K562 (cell line): ENCODE measurements around the gene PRUNE1. TPM values are rescaled to one million over a fixed set of nuclear protein-coding genes. Genes with fewer than 3 reads are reported as not detected.

Experiments used
- ARHGAP35 ChIP-seq: fragments of 450-650 bp; IDR thresholded peaks from 2 replicates; pipeline ENCODE4 v1.6.1; 2018; ENCODE audit not compliant: partially characterized antibody
- FOXJ3 ChIP-seq: sonication (generic); formaldehyde crosslinking; IDR thresholded peaks from 2 replicates; pipeline ENCODE4 v1.4.0; 2020; ENCODE audit warnings: mild to moderate bottlenecking, missing genetic modification reagents
- FOXK2 ChIP-seq, 2 experiments: fragments of 450-650 bp; IDR thresholded peaks in 1 of 2; conservative IDR thresholded peaks in 1 of 2; 2 replicates each; pipeline ENCODE4 v1.6.1; 2016; ENCODE audit warnings: low read depth in 2 of 2, mild to moderate bottlenecking in 1 of 2
- GABPB1 ChIP-seq: sonication (generic); formaldehyde crosslinking; IDR thresholded peaks from 2 replicates; pipeline ENCODE4 v1.8.0; 2022; ENCODE audit warnings: mild to moderate bottlenecking, missing genetic modification reagents
- HEY1 ChIP-seq: fragments of 250-450 bp; sonication (Bioruptor Pico); IDR thresholded peaks from 2 replicates; pipeline ENCODE4 v1.5.0; 2020; ENCODE audit warnings: mild to moderate bottlenecking, moderate library complexity, borderline replicate concordance
- NCOA2 ChIP-seq, 2 experiments: fragments of 450-650 bp; IDR thresholded peaks; 2 replicates each; pipeline ENCODE4 v1.6.1; 2018; ENCODE audit warnings: mild to moderate bottlenecking in 2 of 2, moderate library complexity in 1 of 2; ENCODE audit not compliant: partially characterized antibody in 2 of 2
- SOX6 ChIP-seq: fragments of 450-650 bp; IDR thresholded peaks from 2 replicates; pipeline ENCODE4 v1.6.1; 2014; ENCODE audit warnings: mild to moderate bottlenecking
- ZNF212 ChIP-seq: fragments of 450-650 bp; formaldehyde crosslinking; IDR thresholded peaks from 2 replicates; pipeline ENCODE4 v1.4.0; 2020; ENCODE audit warnings: mild to moderate bottlenecking
- polyA plus RNA-seq, 8 experiments: library from polyadenylated mRNA; depleted of rRNA in 4 of 8; stranded (reverse) in 5 of 8; unstranded in 3 of 8; fragments of >200 nt; fragmentation: Nextera tagmentation in 2 of 8; fragmentation: Illumina TruSeq in 1 of 8; extraction: Ambion mirVana in 2 of 8; extraction: Trizol in 1 of 8; gene quantifications; 2 replicates each; pipeline versions ENCODE4 v1.2.1 to v1.2.3, GENCODE V29; 2011 to 2014; ENCODE audit warnings: inconsistent platforms in 1 of 8, missing spikeins in 1 of 8
- total RNA-seq, 7 experiments: library from RNA; depleted of rRNA in 6 of 7; stranded (reverse); fragments of >200 nt in 6 of 7; fragmentation: Illumina TruSeq in 2 of 7; extraction: Trizol in 2 of 7; gene quantifications; 2 replicates each; pipeline versions ENCODE4 v1.2.1 to v1.2.3, GENCODE V29; 2011 to 2021; ENCODE audit warnings: low replicate concordance in 1 of 7
- TF ChIP-seq, protein P1 (sequence below): fragments of 200-400 bp; formaldehyde crosslinking; IDR thresholded peaks from 2 replicates; pipeline ENCODE4 v1.6.1; 2017; ENCODE audit warnings: mild to moderate bottlenecking, low read depth, low read length, moderate library complexity
- TF ChIP-seq, protein P2 (sequence below): fragments of 450-650 bp; IDR thresholded peaks from 2 replicates; pipeline ENCODE4 v1.7.0; 2016; ENCODE audit warnings: borderline replicate concordance
- TF ChIP-seq, protein P3 (sequence below): sonication (generic); formaldehyde crosslinking; IDR thresholded peaks from 2 replicates; pipeline ENCODE4 v1.8.1; 2023; ENCODE audit warnings: mild to moderate bottlenecking, missing genetic modification reagents
- TF ChIP-seq, protein P4 (sequence below): fragments of 450-650 bp; formaldehyde crosslinking; IDR thresholded peaks from 2 replicates; pipeline ENCODE4 v1.4.0; 2020; ENCODE audit warnings: mild to moderate bottlenecking, moderate library complexity
- TF ChIP-seq, protein P5 (sequence below): sonication (generic); formaldehyde crosslinking; IDR thresholded peaks from 2 replicates; pipeline ENCODE4 v1.8.1; 2023; ENCODE audit warnings: mild to moderate bottlenecking, missing genetic modification reagents

PRUNE1 gene
- total and polyA plus RNA-seq, 9 of the 15 experiments (the other 6 are each of a cell fraction or from before 2014, with no cell fraction given) = 16.7 to 48.3 (median 26.2) TPM

DNA sequence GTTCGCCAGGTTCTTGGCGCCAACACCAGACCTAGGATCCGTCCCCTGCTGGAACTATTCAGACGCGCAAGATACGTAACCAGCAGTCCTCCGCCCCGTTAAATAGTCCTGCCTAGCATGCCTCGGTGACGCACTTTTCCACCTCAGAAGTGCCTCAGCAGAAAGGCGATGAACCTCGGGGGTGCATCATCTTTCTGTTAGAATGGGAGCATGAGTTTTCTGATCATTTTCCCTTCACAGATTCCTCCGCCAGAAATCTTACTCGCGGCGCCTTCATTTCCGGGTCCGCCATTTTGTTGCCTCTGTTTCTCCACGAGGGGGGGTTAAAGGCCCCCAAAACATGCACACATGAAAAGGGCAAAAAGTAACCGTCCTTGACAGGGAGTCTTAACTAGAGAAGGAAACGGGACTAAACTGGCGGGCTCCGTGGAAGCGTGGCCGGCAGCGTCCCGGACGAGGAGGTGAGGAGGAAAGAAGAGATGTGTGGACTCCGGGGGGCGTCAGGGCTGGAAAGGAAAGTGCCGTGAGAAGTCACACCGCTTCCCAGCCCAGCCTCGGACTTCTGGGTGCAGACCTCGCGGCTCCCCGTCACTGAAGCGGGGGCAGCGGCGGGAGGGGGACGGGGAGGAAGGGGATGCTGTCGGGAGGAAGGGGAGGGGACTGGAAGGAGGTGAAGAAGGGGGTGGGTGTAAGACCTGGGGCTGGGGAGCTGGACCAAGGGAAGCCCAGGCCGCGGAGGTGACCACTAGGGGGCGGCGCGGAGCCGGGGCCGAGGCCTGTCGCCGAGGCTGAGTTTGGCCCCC is 62.4 kb downstream of the PRUNE1 start, which contains the start of gene GABPB2 (continued):
- TF ChIP-seq, protein P1, sequence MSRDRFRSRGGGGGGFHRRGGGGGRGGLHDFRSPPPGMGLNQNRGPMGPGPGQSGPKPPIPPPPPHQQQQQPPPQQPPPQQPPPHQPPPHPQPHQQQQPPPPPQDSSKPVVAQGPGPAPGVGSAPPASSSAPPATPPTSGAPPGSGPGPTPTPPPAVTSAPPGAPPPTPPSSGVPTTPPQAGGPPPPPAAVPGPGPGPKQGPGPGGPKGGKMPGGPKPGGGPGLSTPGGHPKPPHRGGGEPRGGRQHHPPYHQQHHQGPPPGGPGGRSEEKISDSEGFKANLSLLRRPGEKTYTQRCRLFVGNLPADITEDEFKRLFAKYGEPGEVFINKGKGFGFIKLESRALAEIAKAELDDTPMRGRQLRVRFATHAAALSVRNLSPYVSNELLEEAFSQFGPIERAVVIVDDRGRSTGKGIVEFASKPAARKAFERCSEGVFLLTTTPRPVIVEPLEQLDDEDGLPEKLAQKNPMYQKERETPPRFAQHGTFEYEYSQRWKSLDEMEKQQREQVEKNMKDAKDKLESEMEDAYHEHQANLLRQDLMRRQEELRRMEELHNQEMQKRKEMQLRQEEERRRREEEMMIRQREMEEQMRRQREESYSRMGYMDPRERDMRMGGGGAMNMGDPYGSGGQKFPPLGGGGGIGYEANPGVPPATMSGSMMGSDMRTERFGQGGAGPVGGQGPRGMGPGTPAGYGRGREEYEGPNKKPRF = no peak
- TF ChIP-seq SOX6 (peak; percentile 71), FOXK2 (conservative IDR thresholded peaks at IDR 0.05 in 1 of 2, IDR thresholded peaks at IDR 0.05 in 1 of 2; ENCODE audit: low read depth in 2 of 2) (peak; percentile 88 to 89; a peak in 3 of 4 replicates), HEY1 (CRISPR knock-in tag) (no peak; the same call in 1 of the 2 replicates), FOXJ3 (no peak), ARHGAP35 (no peak), ZNF212 (CRISPR knock-in tag) (no peak), NCOA2 (IDR thresholded peaks at IDR 0.05; ENCODE audit: partially characterized antibody in 2 of 2) (no peak), GABPB1 (CRISPR knock-in tag) (peak; percentile 85)
- TF ChIP-seq, protein P2, sequence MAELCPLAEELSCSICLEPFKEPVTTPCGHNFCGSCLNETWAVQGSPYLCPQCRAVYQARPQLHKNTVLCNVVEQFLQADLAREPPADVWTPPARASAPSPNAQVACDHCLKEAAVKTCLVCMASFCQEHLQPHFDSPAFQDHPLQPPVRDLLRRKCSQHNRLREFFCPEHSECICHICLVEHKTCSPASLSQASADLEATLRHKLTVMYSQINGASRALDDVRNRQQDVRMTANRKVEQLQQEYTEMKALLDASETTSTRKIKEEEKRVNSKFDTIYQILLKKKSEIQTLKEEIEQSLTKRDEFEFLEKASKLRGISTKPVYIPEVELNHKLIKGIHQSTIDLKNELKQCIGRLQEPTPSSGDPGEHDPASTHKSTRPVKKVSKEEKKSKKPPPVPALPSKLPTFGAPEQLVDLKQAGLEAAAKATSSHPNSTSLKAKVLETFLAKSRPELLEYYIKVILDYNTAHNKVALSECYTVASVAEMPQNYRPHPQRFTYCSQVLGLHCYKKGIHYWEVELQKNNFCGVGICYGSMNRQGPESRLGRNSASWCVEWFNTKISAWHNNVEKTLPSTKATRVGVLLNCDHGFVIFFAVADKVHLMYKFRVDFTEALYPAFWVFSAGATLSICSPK = peak; percentile 42; the same call in 1 of the 2 replicates
- TF ChIP-seq, protein P3, sequence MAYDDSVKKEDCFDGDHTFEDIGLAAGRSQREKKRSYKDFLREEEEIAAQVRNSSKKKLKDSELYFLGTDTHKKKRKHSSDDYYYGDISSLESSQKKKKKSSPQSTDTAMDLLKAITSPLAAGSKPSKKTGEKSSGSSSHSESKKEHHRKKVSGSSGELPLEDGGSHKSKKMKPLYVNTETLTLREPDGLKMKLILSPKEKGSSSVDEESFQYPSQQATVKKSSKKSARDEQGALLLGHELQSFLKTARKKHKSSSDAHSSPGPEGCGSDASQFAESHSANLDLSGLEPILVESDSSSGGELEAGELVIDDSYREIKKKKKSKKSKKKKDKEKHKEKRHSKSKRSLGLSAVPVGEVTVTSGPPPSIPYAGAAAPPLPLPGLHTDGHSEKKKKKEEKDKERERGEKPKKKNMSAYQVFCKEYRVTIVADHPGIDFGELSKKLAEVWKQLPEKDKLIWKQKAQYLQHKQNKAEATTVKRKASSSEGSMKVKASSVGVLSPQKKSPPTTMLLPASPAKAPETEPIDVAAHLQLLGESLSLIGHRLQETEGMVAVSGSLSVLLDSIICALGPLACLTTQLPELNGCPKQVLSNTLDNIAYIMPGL (CRISPR knock-in tag) = 0 out of 2 replicates have a peak, but pooled peaks have one; percentile 76
- TF ChIP-seq, protein P4, sequence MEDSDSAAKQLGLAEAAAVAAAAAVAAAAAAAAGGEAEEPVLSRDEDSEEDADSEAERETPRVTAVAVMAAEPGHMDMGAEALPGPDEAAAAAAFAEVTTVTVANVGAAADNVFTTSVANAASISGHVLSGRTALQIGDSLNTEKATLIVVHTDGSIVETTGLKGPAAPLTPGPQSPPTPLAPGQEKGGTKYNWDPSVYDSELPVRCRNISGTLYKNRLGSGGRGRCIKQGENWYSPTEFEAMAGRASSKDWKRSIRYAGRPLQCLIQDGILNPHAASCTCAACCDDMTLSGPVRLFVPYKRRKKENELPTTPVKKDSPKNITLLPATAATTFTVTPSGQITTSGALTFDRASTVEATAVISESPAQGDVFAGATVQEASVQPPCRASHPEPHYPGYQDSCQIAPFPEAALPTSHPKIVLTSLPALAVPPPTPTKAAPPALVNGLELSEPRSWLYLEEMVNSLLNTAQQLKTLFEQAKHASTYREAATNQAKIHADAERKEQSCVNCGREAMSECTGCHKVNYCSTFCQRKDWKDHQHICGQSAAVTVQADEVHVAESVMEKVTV (CRISPR knock-in tag) = 0 out of 2 replicates have a peak, but pooled peaks have one; percentile 10
- TF ChIP-seq, protein P5, sequence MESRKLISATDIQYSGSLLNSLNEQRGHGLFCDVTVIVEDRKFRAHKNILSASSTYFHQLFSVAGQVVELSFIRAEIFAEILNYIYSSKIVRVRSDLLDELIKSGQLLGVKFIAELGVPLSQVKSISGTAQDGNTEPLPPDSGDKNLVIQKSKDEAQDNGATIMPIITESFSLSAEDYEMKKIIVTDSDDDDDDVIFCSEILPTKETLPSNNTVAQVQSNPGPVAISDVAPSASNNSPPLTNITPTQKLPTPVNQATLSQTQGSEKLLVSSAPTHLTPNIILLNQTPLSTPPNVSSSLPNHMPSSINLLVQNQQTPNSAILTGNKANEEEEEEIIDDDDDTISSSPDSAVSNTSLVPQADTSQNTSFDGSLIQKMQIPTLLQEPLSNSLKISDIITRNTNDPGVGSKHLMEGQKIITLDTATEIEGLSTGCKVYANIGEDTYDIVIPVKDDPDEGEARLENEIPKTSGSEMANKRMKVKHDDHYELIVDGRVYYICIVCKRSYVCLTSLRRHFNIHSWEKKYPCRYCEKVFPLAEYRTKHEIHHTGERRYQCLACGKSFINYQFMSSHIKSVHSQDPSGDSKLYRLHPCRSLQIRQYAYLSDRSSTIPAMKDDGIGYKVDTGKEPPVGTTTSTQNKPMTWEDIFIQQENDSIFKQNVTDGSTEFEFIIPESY (CRISPR knock-in tag) = peak; percentile 32; the same call in 1 of the 2 replicates
